Measurements from ENCODE around the gene C22orf23. TPM values are rescaled to one million over a fixed set of nuclear protein-coding genes. Genes with fewer than 3 reads are reported as not detected.

C22orf23 gene
- total RNA-seq, 1 experiment from 2014 or later, result 1.0 TPM

GRCh38 chr22:37973271-37974170 is 20.1 kb upstream of the C22orf23 start:
- no peaks in the 10 kb centered on the region for H3K9me2 ChIP-seq (ENCODE audit: insufficient read depth)
- BruUV-seq (replicated peaks), result no TSS peak
- H3F3A ChIP-seq (ENCODE audit: insufficient read depth, low read depth), result peaks cover 4% of the 10 kb centered on the region; the same call in 1 of the 2 replicates
- H4K20me1 ChIP-seq (ENCODE audit: insufficient read depth), result no peaks in the 10 kb centered on the region; the same call in 1 of the 2 replicates
- H3K4me3 ChIP-seq, result no peak overlapping the region
- H3K27ac ChIP-seq, result no peak overlapping the region
- ChIA-PET POLR2A (ENCODE audit: unreplicated experiment) (no interaction called here), CTCF (no interaction called here)
- H3K36me3 ChIP-seq (ENCODE audit: low read depth), result no peaks in the 10 kb centered on the region
- H3K4me2 ChIP-seq, result no peak overlapping the region
- TF ChIP-seq EZH2 (IDR thresholded peaks at IDR 0.05; ENCODE audit: low read depth), result no peak
- TF ChIP-seq CTCF (conservative IDR thresholded peaks at IDR 0.05), result no peak
- DNase-seq, result no peak
- H3K79me2 ChIP-seq (ENCODE audit: low read depth), result no peaks in the 10 kb centered on the region
- no peaks in the 10 kb centered on the region for H3K9me3 ChIP-seq (ENCODE audit: insufficient read depth, low read depth)
- intact Hi-C loops (cut with micrococcal nuclease; ENCODE audit: unreplicated experiment), result no loop called here
- H3K4me1 ChIP-seq (replicated peaks; ENCODE audit: insufficient read depth), result no peaks in the 10 kb centered on the region
- no peak overlapping the region for H2AFZ ChIP-seq
- H3K27me3 ChIP-seq (ENCODE audit: insufficient read depth, low read depth), result no peaks in the 10 kb centered on the region

GRCh38 chr22:37972527-37972926 is 19.1 kb upstream of the C22orf23 start:
- no peaks in the 10 kb centered on the region for H3K27me3 ChIP-seq (ENCODE audit: insufficient read depth, low read depth)
- peaks cover 3% of the 10 kb centered on the region; the same call in 1 of the 2 replicates for H3K36me3 ChIP-seq (ENCODE audit: low read depth)
- no peaks in the 10 kb centered on the region for H3K4me1 ChIP-seq (replicated peaks; ENCODE audit: insufficient read depth)
- intact Hi-C loops (cut with micrococcal nuclease; ENCODE audit: unreplicated experiment), result no loop called here
- no peaks in the 10 kb centered on the region; the same call in 1 of the 2 replicates for H4K20me1 ChIP-seq (ENCODE audit: insufficient read depth)
- H3K27ac ChIP-seq, result no peak overlapping the region
- no peaks in the 10 kb centered on the region for H3K9me3 ChIP-seq (ENCODE audit: insufficient read depth, low read depth)
- no peak for DNase-seq
- no TSS peak for BruUV-seq (replicated peaks)
- TF ChIP-seq CTCF (conservative IDR thresholded peaks at IDR 0.05) (no peak), EZH2 (IDR thresholded peaks at IDR 0.05; ENCODE audit: low read depth) (no peak)
- H3K4me3 ChIP-seq, result no peak overlapping the region
- no peaks in the 10 kb centered on the region for H3K9me2 ChIP-seq (ENCODE audit: insufficient read depth)
- H3K4me2 ChIP-seq, result no peak overlapping the region
- POLR2A ChIA-PET (ENCODE audit: unreplicated experiment), result no interaction called here
- CTCF ChIA-PET, result interaction anchor here (0.7 kb wide), 1 partner anchor 80 kb away, joined by 3 read pairs; no protein-coding TSS in a partner anchor
- no peaks in the 10 kb centered on the region for H3K79me2 ChIP-seq (ENCODE audit: low read depth)
- H3F3A ChIP-seq (ENCODE audit: insufficient read depth, low read depth), result peaks cover 4% of the 10 kb centered on the region; the same call in 1 of the 2 replicates
- H2AFZ ChIP-seq, result no peak overlapping the region

DNA sequence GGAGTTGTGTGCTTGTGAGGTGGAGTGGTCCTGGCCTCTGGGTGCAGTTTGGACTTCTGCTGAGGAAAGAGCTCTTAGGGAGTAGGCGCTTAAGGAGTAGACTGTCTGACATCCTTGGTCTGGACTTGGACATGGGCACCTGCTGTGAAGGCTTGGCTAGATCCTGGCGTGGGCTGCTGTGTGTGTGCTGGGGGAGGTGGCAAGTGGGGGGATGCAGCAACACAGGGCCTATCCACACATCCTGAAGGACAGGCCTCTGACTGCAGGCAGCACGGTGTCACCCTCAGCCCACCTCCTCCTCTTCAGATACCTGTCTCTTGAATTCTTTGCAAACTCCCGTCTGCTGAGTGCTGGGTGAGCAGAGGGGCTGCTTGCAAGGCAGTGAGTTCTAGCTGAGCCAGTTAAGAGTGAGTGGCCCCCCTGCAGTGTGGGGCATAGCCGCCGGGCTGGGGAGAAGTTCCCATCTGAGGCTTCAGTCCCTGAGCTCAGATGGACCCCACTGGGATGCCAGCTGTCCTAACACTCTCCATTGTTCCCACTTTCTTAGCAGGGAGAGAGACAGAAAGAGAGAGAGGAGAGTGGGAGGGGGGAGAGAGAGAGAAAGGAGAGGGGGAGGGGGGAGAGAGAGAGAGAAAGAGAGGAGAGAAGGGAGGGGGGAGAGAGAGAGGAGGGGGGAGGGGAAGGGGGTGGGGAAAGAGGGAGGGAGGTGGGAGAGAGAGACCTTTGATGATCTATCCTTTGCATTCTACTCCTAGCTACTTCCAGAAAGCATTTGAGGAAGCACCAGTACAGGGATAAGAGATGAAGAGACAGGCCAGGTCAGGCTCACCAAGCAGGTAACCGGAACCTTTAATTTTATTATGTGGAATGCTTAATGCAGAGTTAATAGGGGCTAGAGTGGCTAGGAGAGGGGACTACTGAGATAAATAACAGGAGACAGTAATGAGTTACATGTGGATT is 18.4 kb upstream of the C22orf23 start:
- H3K9me2 ChIP-seq (ENCODE audit: insufficient read depth), result no peaks in the 10 kb centered on the region
- no TSS peak for BruUV-seq (replicated peaks)
- H2AFZ ChIP-seq, result no peak overlapping the region
- no peaks in the 10 kb centered on the region for H3K9me3 ChIP-seq (ENCODE audit: insufficient read depth, low read depth)
- peaks cover 4% of the 10 kb centered on the region; the same call in 1 of the 2 replicates for H3F3A ChIP-seq (ENCODE audit: insufficient read depth, low read depth)
- H3K4me1 ChIP-seq (replicated peaks; ENCODE audit: insufficient read depth), result no peaks in the 10 kb centered on the region
- TF ChIP-seq CTCF (conservative IDR thresholded peaks at IDR 0.05) (no peak), EZH2 (IDR thresholded peaks at IDR 0.05; ENCODE audit: low read depth) (no peak)
- POLR2A ChIA-PET (ENCODE audit: unreplicated experiment), result interaction anchor here (0.5 kb wide), 1 partner anchor 734 kb away, joined by 4 read pairs; the partner anchor contains the start of gene GTPBP1
- H3K27ac ChIP-seq, result no peak overlapping the region
- peaks cover under 1% of the 10 kb centered on the region; the same call in 1 of the 2 replicates for H4K20me1 ChIP-seq (ENCODE audit: insufficient read depth)
- no peak for DNase-seq
- H3K4me2 ChIP-seq, result no peak overlapping the region
- peaks cover 10% of the 10 kb centered on the region; the same call in 1 of the 2 replicates for H3K36me3 ChIP-seq (ENCODE audit: low read depth)
- intact Hi-C loops (cut with micrococcal nuclease; ENCODE audit: unreplicated experiment), result no loop called here
- no peaks in the 10 kb centered on the region for H3K27me3 ChIP-seq (ENCODE audit: insufficient read depth, low read depth)
- no peaks in the 10 kb centered on the region for H3K79me2 ChIP-seq (ENCODE audit: low read depth)
- H3K4me3 ChIP-seq, result no peak overlapping the region
- CTCF ChIA-PET, result interaction anchor here (0.7 kb wide), 1 partner anchor 80 kb away, joined by 3 read pairs; no protein-coding TSS in a partner anchor
